CD8-positive, alpha-beta memory T cell (primary cell): ENCODE data around the gene UCKL1. TPM values are rescaled to one million over a fixed set of nuclear protein-coding genes. Genes with fewer than 3 reads are reported as not detected.

Experiments used
- CTCF ChIA-PET: fragments of 350-600 bp; sonication (Branson Sonifier 250); formaldehyde crosslinking; loops from one replicate; lab custom pipeline; 2021; ENCODE audit warnings: antibody characterized with exemption; lab: Charles Lee
- POLR2A ChIA-PET: fragments of 350-600 bp; sonication (Branson Sonifier 250); formaldehyde crosslinking; loops from one replicate; lab custom pipeline; 2021; ENCODE audit warnings: antibody characterized with exemption; lab: Charles Lee
- DNase-seq, 5 donors: peaks; one replicate each; pipeline versions ENCODE4 v3.0.0 to v3.0.0-alpha.2; 2020 to 2022; ENCODE audit warnings: mixed read lengths in 1 of 5
- H3K27ac ChIP-seq: one replicate; pipeline ENCODE4 v1.7.0; 2013; ENCODE audit warnings: low read depth, mild to moderate bottlenecking, low read length, moderate library complexity
- H3K27me3 ChIP-seq: 2 replicates; pipeline ENCODE4 v1.7.0; 2013; ENCODE audit warnings: low read length, mild to moderate bottlenecking; ENCODE audit not compliant: insufficient read depth, poor library complexity, severe bottlenecking
- H3K36me3 ChIP-seq: 2 replicates; pipeline ENCODE4 v1.7.0; 2013; ENCODE audit warnings: mild to moderate bottlenecking, low read length, moderate library complexity; ENCODE audit not compliant: insufficient read depth
- H3K4me1 ChIP-seq: 2 replicates; pipeline ENCODE4 v1.7.0; 2013; ENCODE audit warnings: mild to moderate bottlenecking, low read length, moderate library complexity; ENCODE audit not compliant: insufficient read depth
- H3K4me3 ChIP-seq: 2 replicates; pipeline ENCODE4 v1.7.0; 2013; ENCODE audit warnings: mild to moderate bottlenecking, low read length
- H3K9me3 ChIP-seq: 2 replicates; pipeline ENCODE4 v1.7.0; 2013; ENCODE audit warnings: mild to moderate bottlenecking, low read length
- H3K27ac Mint-ChIP-seq, 8 donors: one replicate each; pipeline ENCODE4 v1.8.0; 2020 to 2021; ENCODE audit warnings: mixed read lengths in 8 of 8, mild to moderate bottlenecking in 6 of 8, inconsistent platforms in 3 of 8, moderate library complexity in 3 of 8
- H3K27me3 Mint-ChIP-seq, 2 donors: one replicate each; pipeline ENCODE4 v1.8.0; 2020 to 2021; ENCODE audit warnings: mixed read lengths in 2 of 2, mild to moderate bottlenecking in 1 of 2, moderate library complexity in 1 of 2
- H3K36me3 Mint-ChIP-seq, 3 donors: one replicate each; pipeline ENCODE4 v1.8.0; 2020 to 2021; ENCODE audit warnings: mixed read lengths in 3 of 3, inconsistent platforms in 1 of 3, mild to moderate bottlenecking in 1 of 3
- H3K4me1 Mint-ChIP-seq, 3 donors: one replicate each; pipeline ENCODE4 v1.8.0; 2020 to 2021; ENCODE audit warnings: mixed read lengths in 3 of 3, inconsistent platforms in 1 of 3, mild to moderate bottlenecking in 1 of 3
- H3K4me3 Mint-ChIP-seq, 7 donors: one replicate each; pipeline ENCODE4 v1.8.0; 2020 to 2021; ENCODE audit warnings: mixed read lengths in 7 of 7, mild to moderate bottlenecking in 6 of 7, moderate library complexity in 4 of 7, inconsistent platforms in 2 of 7
- H3K9me3 Mint-ChIP-seq, 5 donors: one replicate each; pipeline ENCODE4 v1.8.0; 2020 to 2022; ENCODE audit warnings: mixed read lengths in 5 of 5, mild to moderate bottlenecking in 3 of 5, moderate library complexity in 2 of 5, inconsistent platforms in 1 of 5
- polyA plus RNA-seq: library from polyadenylated mRNA; unstranded; fragments of 300-500 nt; fragmentation: Illumina TruSeq; gene quantifications from one replicate; pipeline ENCODE4 v1.2.3, GENCODE V29; 2021
- total RNA-seq, 2 experiments: library from RNA; stranded (reverse); gene quantifications; one replicate each; pipeline ENCODE4 v1.2.3, GENCODE V29; 2021

UCKL1 gene
- total and polyA plus RNA-seq, 3 experiments from 2014 or later: 34.5 to 36.2 (median 35.7) TPM

DNA sequence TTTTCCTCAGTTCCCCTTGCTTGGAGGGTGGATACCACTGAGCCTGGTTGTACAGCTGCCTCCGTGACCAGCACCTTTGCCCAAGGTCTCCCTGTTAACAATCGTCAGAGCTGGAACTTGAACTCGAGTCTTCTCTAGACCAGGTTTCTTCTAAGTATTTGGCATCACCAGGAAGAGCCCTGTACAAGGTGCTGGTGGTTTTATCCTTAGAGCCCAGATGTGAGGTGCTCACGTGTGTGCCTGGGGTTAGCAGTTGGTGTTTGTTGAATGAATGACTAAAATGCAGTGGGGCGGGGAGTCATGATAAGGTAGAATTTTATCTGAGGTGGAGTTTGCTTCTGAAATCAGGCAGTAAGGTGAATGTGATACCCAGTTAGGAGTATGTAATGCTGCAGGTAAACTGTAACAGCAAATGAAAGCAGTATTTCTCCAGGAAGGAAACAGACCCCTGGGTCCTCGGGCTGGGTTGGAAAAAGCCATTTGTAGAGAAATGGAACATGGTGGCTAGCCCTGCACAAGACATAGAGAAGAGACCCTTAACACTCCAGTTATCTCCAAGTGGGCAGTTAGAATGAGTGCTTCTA is 58.1 kb downstream of the UCKL1 start:
- Histone ChIP-seq H3K9me3 (no peaks in the 10 kb centered on the region), H3K27ac (no peak overlapping the region), H3K4me3 (no peak overlapping the region), H3K27me3 (no peaks in the 10 kb centered on the region), H3K36me3 (peaks cover 5% of the 10 kb centered on the region), H3K4me1 (peaks cover 67% of the 10 kb centered on the region)
- Mint-ChIP-seq H3K4me3 (peak overlapping the region; percentile 35 to 74 (median 63)), H3K36me3 (peaks cover 0 to 40% (median 0%) of the 10 kb centered on the region in 3 donors), H3K27me3 (no peaks in the 10 kb centered on the region), H3K9me3 (no peaks in the 10 kb centered on the region), H3K27ac (peak overlapping the region; percentile 11 to 91 (median 81)), H3K4me1 (peaks cover 49 to 72% (median 64%) of the 10 kb centered on the region in 3 donors)
- CTCF ChIA-PET: no interaction called here
- no peak for DNase-seq
- POLR2A ChIA-PET: no interaction called here

DNA sequence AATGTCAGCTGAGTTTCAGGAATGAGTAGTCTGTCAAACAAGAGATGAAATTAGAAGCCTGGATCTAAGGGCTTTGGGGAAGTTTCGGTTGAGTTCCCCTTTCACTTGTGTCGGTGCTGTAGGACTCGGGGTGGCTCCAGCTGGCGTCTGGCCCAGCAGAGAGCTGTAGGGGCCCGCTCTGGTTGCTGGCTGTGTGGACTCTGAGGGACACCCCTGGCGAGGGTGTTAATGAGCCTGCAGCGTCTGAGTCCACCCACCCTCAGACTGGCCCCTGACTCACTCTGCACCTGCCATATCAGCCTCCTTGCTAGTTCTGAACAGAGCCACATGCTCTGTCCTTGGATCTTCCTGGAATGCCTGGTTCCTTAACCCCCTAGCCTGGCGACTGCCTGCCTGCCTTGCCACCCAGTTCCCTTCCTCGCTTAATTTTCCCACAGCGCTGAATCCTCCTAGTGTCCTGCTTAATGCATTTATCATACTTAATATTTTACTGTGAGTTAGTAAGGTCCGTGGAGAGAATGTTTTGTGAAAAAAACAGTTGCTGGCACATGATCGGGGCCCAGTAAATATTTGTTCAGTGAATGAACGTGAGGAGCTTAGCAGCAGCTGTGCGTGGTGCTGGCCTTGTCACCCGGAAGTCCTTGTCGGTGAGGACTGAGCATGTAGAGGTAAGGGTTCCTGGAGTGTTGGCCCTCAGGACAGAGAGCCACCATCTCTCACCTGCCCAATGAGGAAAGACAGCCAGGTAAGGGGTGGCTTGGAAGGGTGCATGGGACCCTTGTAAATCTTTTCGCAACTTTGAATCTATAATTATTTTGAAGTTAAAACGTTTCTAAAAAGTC is 59.7 kb downstream of the UCKL1 start:
- peak in 3 of 5 donors; percentile 5 to 17 (median 14) for DNase-seq
- H3K4me1 Mint-ChIP-seq: peaks cover 41 to 63% (median 55%) of the 10 kb centered on the region in 3 donors

DNA sequence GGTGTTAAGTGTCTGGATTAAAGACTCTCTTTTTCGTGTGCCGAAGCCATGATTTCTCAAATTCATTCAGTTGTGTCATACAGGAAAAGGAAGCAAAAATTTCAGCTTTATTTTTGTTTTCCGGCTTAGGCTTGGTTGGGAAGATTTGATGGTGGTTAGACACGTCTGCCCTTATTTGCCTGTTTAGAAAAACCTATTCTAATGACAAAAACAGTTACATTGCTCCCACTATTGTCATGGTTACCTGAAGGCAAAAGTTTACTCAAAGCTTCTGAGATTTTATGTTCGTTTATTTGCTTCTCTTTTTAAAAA is 60.3 kb downstream of the UCKL1 start:
- Histone ChIP-seq H3K4me3 (peak overlapping the region; percentile 59), H3K36me3 (no peaks in the 10 kb centered on the region), H3K27me3 (no peaks in the 10 kb centered on the region), H3K9me3 (no peaks in the 10 kb centered on the region), H3K4me1 (peaks cover 48% of the 10 kb centered on the region), H3K27ac (peak overlapping the region; percentile 70)
- POLR2A ChIA-PET: interaction anchor here (0.8 to 1.4 kb wide), 4 partner anchors 23 to 258 kb away, joined by 3 to 4 read pairs (median 4); partner anchors contain the start of gene TPD52L2
- CTCF ChIA-PET: interaction anchor here (0.9 to 3.1 kb wide), 4 partner anchors 22 to 84 kb away, joined by 3 to 9 read pairs (median 4); partner anchors contain the start of genes PRPF6 and TPD52L2
- Mint-ChIP-seq H3K27ac (peak overlapping the region; percentile 89 to 99 (median 98)), H3K27me3 (no peaks in the 10 kb centered on the region), H3K36me3 (peaks cover 0 to 37% (median 0%) of the 10 kb centered on the region in 3 donors), H3K4me3 (peak overlapping the region; percentile 90 to 99 (median 93)), H3K4me1 (peaks cover 35 to 57% (median 49%) of the 10 kb centered on the region in 3 donors), H3K9me3 (no peaks in the 10 kb centered on the region)
- DNase-seq: peak in 2 of 5 donors; percentile 43 to 51

More for the DNA sequence above, 59.7 kb downstream of the UCKL1 start:
- peaks cover 53% of the 10 kb centered on the region for H3K4me1 ChIP-seq
- no peaks in the 10 kb centered on the region for H3K9me3 ChIP-seq
- ChIA-PET CTCF (interaction anchor here (0.9 to 3.1 kb wide), 4 partner anchors 22 to 84 kb away, joined by 3 to 9 read pairs (median 4); partner anchors contain the start of genes PRPF6 and TPD52L2), POLR2A (interaction anchor here (0.5 to 1.3 kb wide), 2 partner anchors 32 to 183 kb away, joined by 3 to 4 read pairs; partner anchors contain the start of genes RGS19 and TPD52L2)
- Mint-ChIP-seq H3K9me3 (no peaks in the 10 kb centered on the region), H3K4me3 (peak overlapping the region; percentile 90 to 99 (median 93)), H3K27me3 (no peaks in the 10 kb centered on the region), H3K36me3 (peaks cover 0 to 36% (median 0%) of the 10 kb centered on the region in 3 donors), H3K27ac (peak overlapping the region; percentile 89 to 99 (median 98))
- peak overlapping the region; percentile 70 for H3K27ac ChIP-seq
- no peaks in the 10 kb centered on the region for H3K27me3 ChIP-seq
- H3K36me3 ChIP-seq: peaks cover 3% of the 10 kb centered on the region
- H3K4me3 ChIP-seq: peak overlapping the region; percentile 59

DNA sequence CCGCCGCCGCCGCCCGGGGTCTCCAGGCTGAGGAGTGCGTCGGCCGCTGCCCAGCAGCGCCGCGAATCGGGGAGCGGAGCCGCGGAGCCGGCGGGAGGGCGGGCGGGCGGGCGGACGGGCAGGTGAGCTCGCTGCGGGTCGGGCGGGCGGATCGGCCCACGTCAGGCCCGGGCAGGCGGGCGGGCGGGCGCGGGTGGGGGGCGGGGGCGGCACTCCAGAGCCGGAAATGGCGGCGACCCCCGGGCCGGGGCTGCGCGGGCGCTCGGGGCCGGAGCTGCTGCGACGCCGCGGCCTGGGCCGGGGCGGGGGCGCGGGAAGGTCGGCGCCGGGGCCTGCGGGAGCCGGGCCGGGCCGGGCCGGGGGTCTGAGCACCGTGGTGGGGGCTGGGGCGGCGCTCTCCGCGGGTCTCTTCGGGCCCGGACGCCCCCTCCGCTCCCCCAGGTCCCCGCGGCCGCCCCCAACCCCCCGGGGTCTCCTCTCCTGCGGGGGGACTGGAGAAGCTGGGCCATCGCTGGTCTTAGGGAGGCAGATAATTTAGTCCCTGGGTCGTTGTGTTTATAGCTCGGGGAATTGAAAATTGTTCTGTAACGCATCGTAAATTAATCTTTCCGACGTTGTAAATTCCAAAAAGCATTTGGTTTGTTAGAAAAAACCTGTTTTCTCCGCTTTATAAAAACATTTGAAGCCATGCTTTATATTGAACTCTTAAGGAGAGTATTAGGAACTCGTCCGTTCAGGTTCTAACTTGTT is 60.8 kb downstream of the UCKL1 start:
- H3K9me3 Mint-ChIP-seq: no peaks in the 10 kb centered on the region
- POLR2A ChIA-PET: interaction anchor here (0.8 to 1.4 kb wide), 4 partner anchors 23 to 257 kb away, joined by 3 to 4 read pairs (median 4); partner anchors contain the start of gene TPD52L2
- Histone ChIP-seq H3K4me3 (peak overlapping the region; percentile 59), H3K36me3 (no peaks in the 10 kb centered on the region), H3K27ac (peak overlapping the region; percentile 70), H3K9me3 (no peaks in the 10 kb centered on the region), H3K4me1 (peaks cover 42% of the 10 kb centered on the region), H3K27me3 (no peaks in the 10 kb centered on the region)
- peak overlapping the region; percentile 90 to 99 (median 93) for H3K4me3 Mint-ChIP-seq
- CTCF ChIA-PET: interaction anchor here (0.9 to 3.1 kb wide), 3 partner anchors 23 to 85 kb away, joined by 3 to 9 read pairs (median 4); partner anchors contain the start of genes PRPF6 and TPD52L2
- H3K27ac Mint-ChIP-seq: peak overlapping the region; percentile 89 to 99 (median 98)
- H3K4me1 Mint-ChIP-seq: peaks cover 34 to 52% (median 44%) of the 10 kb centered on the region in 3 donors
- DNase-seq: no peak
- peaks cover 0 to 38% (median 0%) of the 10 kb centered on the region in 3 donors for H3K36me3 Mint-ChIP-seq
- H3K27me3 Mint-ChIP-seq: no peaks in the 10 kb centered on the region

DNA sequence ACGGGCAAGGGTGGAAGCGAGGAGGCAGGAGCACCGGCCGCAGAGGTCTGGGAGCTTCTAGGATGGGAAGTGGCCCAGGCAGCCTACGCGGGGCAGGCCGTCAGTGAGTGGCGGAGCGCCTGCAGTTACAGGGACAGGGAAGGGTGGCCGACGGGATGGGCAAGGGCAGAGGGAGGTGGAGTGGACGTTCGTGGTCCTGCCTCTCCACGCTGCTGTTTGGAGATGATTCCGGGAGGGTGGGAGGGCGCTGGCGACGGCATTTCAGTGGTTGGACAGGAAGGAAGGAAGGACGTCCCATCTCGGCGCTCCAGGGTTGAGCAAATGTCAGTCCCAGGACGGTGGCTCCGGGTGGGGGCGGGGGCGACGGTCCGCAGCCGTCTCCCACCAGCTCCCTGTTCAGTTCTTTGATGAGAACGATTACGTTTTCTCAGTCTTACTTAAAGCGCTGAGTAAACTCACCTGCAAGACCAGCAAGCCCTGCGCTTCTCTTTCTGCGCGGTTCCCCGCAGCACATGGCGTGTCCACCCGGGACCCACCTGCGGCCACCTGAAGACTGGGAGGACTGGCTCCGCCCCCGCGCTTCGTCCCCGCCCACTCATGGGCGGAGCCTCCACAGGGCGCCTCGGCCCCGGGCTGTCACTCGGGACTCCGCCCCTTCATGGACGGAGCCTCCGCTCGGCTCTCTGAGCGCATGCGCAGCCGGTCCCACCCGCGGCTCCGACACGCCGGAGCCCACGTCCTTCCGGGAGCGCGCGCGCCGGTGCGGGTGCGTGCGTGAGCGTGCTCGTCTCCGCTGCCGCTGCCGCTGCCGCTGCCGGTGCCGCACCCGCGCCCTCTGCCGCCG is 61.6 kb downstream of the UCKL1 start, which contains the start of gene DNAJC5:
Gene DNAJC5 (plus strand): TSS at position 769 of the 844 bp plus-strand sequence. CDS start 33,220 bp downstream, outside the sequence.
- no peaks in the 10 kb centered on the region for H3K9me3 Mint-ChIP-seq
- Histone ChIP-seq H3K27me3 (no peaks in the 10 kb centered on the region), H3K36me3 (peaks cover 5% of the 10 kb centered on the region), H3K27ac (peak within 1 kb of the TSS; percentile 70), H3K4me3 (peak within 1 kb of the TSS; percentile 61), H3K9me3 (no peaks in the 10 kb centered on the region), H3K4me1 (peaks cover 41% of the 10 kb centered on the region)
- peak within 1 kb of the TSS; percentile 90 to 99 (median 93) for H3K4me3 Mint-ChIP-seq
- H3K27ac Mint-ChIP-seq: peak within 1 kb of the TSS; percentile 89 to 99 (median 98)
- peaks cover 0 to 46% (median 3%) of the 10 kb centered on the region in 3 donors for H3K36me3 Mint-ChIP-seq
- H3K4me1 Mint-ChIP-seq: peaks cover 34 to 47% (median 44%) of the 10 kb centered on the region in 3 donors
- H3K27me3 Mint-ChIP-seq: no peaks in the 10 kb centered on the region
- CTCF ChIA-PET: interaction anchor here (0.9 to 3.1 kb wide), 2 partner anchors 29 to 80 kb away, joined by 3 to 9 read pairs; partner anchors contain the start of gene TPD52L2
- DNase-seq: peak; percentile 96 to 98 (median 98)
- POLR2A ChIA-PET: interaction anchor here (0.9 to 1.4 kb wide), 3 partner anchors 18 to 256 kb away, joined by 3 read pairs; no protein-coding TSS in a partner anchor

DNA sequence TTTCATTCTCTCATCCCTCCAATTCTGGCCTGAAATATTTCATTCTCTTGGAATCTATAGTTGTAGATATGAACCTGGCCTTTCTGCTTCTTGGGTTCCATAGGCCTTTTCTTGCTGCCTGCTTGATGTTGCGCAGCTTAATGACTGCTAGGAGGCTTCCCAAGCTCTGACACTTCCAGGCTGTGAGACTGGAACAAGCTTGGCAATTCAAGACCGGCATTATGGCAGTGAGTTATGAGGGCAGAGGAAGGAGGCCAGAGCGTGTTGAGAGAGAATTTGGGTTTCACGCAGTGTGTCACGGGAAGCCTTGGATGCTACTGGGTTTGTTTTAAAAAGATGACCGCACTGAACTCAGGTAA is 62.2 kb downstream of the UCKL1 start:
- Mint-ChIP-seq H3K36me3 (peaks cover 0 to 49% (median 3%) of the 10 kb centered on the region in 3 donors), H3K27me3 (no peaks in the 10 kb centered on the region), H3K27ac (peak overlapping the region in 7 of 8 donors; percentile 27 to 90 (median 62)), H3K4me1 (peaks cover 30 to 42% (median 39%) of the 10 kb centered on the region in 3 donors), H3K4me3 (peak overlapping the region; percentile 75 to 88 (median 84)), H3K9me3 (no peaks in the 10 kb centered on the region)
- H3K27me3 ChIP-seq: no peaks in the 10 kb centered on the region
- no peak for DNase-seq
- no peak overlapping the region for H3K27ac ChIP-seq
- peaks cover 10% of the 10 kb centered on the region for H3K36me3 ChIP-seq
- no peak overlapping the region for H3K4me3 ChIP-seq
- ChIA-PET POLR2A (interaction anchor here (0.9 kb wide), 2 partner anchors 18 to 38 kb away, joined by 3 read pairs; no protein-coding TSS in a partner anchor), CTCF (interaction anchor here (0.9 to 3.1 kb wide), 2 partner anchors 28 to 80 kb away, joined by 3 to 9 read pairs; partner anchors contain the start of gene TPD52L2)
- H3K9me3 ChIP-seq: no peaks in the 10 kb centered on the region
- H3K4me1 ChIP-seq: peaks cover 35% of the 10 kb centered on the region
